ENCODE results near the gene MYO5C.

The MYO5C gene, protein sequence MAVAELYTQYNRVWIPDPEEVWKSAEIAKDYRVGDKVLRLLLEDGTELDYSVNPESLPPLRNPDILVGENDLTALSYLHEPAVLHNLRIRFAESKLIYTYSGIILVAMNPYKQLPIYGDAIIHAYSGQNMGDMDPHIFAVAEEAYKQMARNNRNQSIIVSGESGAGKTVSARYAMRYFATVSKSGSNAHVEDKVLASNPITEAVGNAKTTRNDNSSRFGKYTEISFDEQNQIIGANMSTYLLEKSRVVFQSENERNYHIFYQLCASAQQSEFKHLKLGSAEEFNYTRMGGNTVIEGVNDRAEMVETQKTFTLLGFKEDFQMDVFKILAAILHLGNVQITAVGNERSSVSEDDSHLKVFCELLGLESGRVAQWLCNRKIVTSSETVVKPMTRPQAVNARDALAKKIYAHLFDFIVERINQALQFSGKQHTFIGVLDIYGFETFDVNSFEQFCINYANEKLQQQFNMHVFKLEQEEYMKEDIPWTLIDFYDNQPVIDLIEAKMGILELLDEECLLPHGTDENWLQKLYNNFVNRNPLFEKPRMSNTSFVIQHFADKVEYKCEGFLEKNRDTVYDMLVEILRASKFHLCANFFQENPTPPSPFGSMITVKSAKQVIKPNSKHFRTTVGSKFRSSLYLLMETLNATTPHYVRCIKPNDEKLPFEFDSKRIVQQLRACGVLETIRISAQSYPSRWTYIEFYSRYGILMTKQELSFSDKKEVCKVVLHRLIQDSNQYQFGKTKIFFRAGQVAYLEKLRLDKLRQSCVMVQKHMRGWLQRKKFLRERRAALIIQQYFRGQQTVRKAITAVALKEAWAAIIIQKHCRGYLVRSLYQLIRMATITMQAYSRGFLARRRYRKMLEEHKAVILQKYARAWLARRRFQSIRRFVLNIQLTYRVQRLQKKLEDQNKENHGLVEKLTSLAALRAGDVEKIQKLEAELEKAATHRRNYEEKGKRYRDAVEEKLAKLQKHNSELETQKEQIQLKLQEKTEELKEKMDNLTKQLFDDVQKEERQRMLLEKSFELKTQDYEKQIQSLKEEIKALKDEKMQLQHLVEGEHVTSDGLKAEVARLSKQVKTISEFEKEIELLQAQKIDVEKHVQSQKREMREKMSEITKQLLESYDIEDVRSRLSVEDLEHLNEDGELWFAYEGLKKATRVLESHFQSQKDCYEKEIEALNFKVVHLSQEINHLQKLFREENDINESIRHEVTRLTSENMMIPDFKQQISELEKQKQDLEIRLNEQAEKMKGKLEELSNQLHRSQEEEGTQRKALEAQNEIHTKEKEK (N-terminal part only)

DNA sequence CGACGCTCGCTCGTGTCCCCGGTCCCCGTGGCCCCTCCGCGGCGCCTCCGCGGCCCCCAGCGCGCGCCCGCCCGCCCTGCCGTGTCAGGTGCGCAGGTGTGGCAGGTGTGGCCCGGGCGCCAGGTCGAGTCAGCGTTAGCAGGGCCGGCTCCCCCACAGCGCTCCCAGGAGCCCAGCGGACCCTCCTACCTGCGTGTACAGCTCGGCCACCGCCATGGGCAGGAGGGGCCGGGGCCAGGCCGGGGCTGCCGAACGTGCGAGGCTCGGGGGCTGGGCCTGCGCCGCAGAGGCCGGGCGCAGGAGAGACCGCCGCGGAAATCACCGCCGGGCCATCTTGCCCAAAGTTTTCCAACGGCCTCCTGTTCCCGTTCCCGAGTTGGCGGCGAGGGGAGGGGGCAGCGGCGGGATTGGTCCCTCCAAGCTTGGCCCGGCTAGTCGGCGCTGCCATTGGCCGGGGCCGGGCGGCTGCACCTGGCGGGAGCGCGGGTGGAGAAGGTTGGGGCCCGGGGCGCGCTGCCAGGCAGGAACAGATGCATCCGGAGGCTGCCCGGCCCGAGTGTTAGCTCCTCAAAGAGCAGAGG is at the start of gene MYO5C:
Gene MYO5C (minus strand): TSS at position 384 of the 581 bp plus-strand sequence. CDS start 168 bp downstream, at position 216.
- DNase-seq (ENCODE audit: extremely low read depth in 1 of 2, low read depth in 1 of 2), result no peak

DNA sequence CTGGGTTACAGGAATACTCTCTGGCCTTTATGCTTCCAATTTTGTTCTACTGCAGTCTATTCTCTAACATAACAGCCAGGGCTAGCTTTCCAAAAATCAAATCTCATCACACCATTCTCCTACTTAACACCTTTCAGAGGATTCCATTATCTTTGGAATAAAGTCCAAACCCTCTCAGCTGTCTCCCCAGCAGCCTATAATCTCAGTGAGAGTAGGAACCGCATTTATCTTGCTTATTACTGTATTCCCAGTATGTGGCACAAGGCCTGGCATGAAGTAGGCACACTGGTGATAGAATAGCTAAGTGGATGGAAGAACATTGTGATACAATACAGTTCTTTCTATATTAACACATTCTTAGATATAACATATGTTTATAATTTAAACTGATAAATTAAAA is 49.0 kb upstream of the MYO5C start:
- no peak for DNase-seq (ENCODE audit: extremely low read depth in 1 of 2, low read depth in 1 of 2)

DNA sequence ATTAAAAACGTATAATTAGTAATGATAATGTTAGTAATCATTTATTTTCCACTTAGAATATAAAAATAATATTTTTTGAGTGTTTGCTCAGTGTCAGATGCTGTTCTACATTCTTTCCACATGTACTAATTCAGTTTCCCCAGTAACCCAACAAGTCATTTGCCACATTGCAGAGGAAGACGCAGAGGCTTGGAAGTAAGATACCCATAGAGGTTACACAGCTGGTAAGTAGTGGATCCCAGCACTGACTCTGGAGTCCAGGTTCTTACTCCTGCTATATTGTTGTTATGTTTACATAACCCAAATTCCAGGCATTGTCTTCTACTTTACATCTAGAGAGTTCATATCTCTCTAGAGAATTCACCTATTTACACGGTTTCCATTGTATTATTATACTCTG is 48.2 kb upstream of the MYO5C start:
- no peak for DNase-seq (ENCODE audit: extremely low read depth in 1 of 2, low read depth in 1 of 2)

GRCh38 chr15:52340093-52340492 is 44.5 kb upstream of the MYO5C start:
- no peak for DNase-seq (ENCODE audit: extremely low read depth in 1 of 2, low read depth in 1 of 2)

DNA sequence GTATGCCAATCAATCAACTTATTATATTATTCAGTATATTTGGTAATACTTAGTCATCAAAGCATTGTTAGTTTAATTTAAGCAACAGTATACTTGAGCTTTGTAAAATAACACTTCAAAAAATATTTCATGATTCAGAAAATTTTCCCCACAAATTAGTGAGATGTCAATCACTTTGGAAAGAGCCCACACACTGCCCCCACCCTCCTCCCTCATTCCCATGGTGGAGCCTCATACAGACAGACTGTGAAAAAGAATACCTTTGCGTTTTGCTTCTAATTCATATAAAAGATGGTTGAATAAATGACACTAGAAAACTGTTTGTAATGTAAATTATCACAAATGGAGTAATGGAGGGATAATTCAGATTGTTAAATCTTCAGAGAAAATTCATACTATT is 43.3 kb upstream of the MYO5C start:
- no peak for DNase-seq (ENCODE audit: extremely low read depth in 1 of 2, low read depth in 1 of 2)

GRCh38 chr15:52338058-52338457 is 42.5 kb upstream of the MYO5C start:
- no peak for DNase-seq (ENCODE audit: extremely low read depth in 1 of 2, low read depth in 1 of 2)

DNA sequence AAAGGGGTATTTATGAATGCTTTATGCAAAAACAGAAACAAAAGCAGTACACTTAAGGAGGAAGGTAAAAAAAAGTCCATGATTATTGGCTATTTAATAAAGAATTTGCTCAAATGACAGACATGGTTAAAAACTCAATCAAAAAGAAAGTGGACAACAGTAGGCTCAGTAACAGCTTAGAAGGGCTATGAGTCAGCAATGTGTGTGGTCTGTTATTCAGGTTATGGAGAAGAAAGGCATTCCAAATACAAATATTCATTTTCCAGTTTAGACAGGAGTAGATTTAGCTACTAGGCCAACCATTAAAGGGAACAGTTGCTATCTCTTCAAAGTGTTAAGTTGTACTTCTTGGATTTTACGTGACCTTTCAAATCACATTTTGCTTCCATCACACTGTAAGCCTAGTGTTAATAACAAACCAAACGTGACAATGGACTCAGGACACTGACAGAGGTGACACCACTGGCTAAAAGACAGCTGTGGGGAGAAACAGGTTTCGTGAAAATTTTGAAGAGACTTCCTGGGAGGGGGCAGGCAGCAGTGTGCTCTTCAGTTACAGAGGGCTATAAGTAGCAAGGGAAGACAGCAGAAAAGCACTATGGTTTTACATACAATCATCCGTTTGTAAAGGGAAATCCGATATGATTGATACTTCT is 41.7 kb upstream of the MYO5C start:
- DNase-seq (ENCODE audit: extremely low read depth in 1 of 2, low read depth in 1 of 2), result no peak

DNA sequence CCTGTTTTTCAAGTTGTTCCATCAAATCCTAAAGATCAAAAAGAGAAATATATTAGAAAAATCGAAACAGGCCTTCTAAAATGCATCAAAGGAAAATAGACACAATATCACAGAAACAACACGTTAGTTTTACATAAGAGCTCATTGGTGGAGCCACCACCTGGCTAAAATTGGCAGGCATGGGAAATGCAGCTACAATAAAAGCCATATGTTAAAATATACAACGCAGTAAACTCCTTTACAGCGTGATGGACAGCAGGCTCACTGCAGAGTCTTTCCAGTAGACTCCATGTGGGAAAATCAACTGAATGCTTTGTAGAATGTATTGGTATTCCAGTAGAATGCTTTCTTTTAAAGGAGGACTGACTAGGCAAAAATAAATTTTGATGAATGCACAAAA is 40.9 kb upstream of the MYO5C start:
- no peak for DNase-seq (ENCODE audit: extremely low read depth in 1 of 2, low read depth in 1 of 2)

DNA sequence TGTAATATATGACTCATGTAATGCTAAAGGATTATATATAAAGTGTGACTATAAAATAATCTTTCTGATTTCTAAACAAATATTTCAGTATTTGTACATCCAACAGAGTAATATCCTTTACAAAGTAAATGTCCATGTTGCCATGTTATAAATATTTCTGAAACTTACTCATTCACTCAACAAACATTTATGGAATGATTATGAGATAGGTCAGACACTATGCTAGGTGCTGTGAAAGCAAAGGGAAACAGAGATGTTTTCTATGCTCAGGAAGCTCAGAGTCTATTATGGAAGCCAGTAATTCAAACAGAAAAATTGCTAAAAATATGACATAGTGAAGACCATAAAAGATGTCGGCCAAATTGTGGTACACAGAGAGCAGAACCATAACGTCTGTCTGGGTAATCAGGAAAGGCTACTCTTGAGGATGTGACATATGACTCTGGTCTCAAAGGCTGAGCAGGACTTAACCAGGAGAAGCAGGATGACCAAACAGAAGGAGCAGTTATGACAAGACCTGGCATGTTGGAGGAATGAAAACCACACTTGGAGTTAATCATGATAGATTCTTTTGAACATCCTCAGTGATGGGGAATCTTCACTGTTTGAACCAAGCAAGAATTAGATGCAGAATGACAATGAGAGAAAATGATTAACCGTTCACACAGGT is 39.0 kb upstream of the MYO5C start:
- DNase-seq (ENCODE audit: extremely low read depth in 1 of 2, low read depth in 1 of 2), result no peak

- peak in 1 of 2 donors; percentile 60 for DNase-seq (ENCODE audit: extremely low read depth in 1 of 2, low read depth in 1 of 2)
These were observed 36.1 kb upstream of the MYO5C start for GRCh38 chr15:52331490-52332240.

DNA sequence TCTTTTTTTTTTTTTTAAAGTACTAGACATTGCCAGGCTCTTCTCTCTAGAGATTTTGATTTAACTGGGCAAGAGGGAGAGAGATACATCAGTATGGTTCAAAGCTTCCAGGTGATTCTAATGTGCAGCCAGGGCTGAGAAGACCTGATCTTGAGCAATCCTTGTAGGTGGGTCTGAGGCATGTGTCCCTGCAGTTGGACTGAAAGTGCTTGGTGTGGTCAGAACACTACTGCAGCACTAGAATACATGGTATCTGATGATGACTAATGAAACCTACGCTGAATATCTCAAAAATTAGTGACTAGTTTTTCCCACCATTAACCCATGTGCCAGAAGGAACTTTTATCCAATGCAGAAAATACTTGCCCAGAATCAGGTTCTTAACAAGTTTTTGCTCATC is 34.4 kb upstream of the MYO5C start:
- DNase-seq (ENCODE audit: extremely low read depth in 1 of 2, low read depth in 1 of 2), result no peak

GRCh38 chr15:52329150-52329549 is 33.5 kb upstream of the MYO5C start:
- no peak for DNase-seq (ENCODE audit: extremely low read depth in 1 of 2, low read depth in 1 of 2)

DNA sequence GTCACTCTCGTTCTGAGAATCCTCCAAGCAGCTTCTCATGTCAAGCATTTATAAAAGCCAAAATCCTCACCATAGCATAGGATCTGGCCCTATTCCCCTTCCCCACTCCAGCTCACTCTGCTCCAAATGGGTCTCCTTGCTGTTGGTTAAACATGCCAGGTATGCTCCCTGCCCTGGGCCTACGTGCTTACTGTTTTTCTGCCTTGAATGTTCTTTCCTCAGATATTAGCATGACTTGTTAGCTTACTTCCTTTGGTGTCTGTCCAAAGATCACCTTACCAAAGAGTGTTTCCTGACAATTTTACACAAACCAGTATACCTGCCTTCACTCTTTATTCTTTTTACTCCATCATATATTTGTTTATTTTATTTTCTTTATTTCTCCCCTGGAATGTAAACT is 33.1 kb upstream of the MYO5C start:
- DNase-seq (ENCODE audit: extremely low read depth in 1 of 2, low read depth in 1 of 2), result no peak

DNA sequence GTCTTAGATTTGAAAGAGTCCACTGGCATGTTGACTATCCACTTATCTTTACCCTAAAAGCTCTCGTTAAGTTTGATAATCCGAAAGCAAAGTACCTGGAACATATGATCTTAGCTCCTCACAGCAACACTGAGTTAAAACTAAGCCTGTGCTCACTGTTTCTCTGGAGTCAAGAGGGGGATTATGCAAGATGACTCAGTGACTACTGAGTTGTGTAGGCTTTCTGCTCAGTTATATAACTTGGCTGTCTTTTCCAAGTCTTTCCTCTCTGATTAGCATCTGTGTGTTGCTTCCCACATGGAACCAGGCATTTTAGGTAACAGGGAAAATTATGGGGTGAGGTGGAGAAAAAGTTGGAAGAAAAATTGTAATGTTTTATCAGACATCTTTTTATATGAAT is 31.2 kb upstream of the MYO5C start:
- no peak for DNase-seq (ENCODE audit: extremely low read depth in 1 of 2, low read depth in 1 of 2)

DNA sequence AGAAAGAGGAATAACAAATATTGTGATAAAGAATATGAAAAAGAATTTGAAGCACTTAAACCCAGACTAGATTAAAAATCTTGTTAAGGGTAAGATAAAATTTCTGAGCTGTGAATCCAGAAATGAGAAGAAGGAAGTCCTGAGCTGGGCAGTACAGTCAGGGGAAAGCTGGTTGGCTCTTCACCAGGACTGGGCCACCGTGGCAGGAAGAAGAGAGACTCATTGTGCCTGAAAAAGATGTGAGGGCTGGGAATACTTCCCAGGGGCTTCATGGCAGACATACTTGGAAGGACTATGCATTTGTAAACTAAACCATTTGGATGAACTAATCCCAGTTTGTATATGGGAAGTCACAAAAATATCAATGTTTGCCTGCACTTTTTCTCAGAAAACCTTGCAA is 28.5 kb upstream of the MYO5C start:
- no peak for DNase-seq (ENCODE audit: extremely low read depth in 1 of 2, low read depth in 1 of 2)

GRCh38 chr15:52318729-52319500 is 23.3 kb upstream of the MYO5C start:
- no peak for DNase-seq (ENCODE audit: extremely low read depth in 1 of 2, low read depth in 1 of 2)

DNA sequence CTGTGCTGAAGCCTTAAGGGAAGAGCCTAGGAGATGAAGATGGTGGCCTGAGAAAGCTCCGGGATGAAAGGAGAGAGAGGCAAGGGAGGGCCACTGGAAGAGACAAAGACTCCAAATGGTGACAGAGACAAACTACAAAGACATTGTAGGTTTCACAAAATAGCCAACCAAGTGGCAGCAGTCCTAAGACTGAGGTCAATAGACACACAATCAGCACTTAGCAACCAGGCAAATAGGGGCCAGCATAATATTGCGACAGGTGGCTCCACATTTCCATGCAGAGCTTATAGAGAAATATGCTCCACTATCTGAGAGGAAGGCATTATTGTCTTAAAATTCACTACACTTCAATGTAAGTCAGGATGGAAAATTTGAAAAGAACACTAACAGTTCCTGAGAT is 22.1 kb upstream of the MYO5C start:
- DNase-seq (ENCODE audit: extremely low read depth in 1 of 2, low read depth in 1 of 2), result no peak

GRCh38 chr15:52317022-52317421 is 21.4 kb upstream of the MYO5C start:
- DNase-seq (ENCODE audit: extremely low read depth in 1 of 2, low read depth in 1 of 2), result no peak
